IPS DF 4.7 (cell line): ENCODE data around the gene NBEA.

Experiments
- DNase-seq: peaks from one replicate; pipeline ENCODE4 v3.0.0-alpha.2; 2013; ENCODE audit warnings: low spot score; ENCODE audit errors: extremely low read depth

NBEA gene

DNA sequence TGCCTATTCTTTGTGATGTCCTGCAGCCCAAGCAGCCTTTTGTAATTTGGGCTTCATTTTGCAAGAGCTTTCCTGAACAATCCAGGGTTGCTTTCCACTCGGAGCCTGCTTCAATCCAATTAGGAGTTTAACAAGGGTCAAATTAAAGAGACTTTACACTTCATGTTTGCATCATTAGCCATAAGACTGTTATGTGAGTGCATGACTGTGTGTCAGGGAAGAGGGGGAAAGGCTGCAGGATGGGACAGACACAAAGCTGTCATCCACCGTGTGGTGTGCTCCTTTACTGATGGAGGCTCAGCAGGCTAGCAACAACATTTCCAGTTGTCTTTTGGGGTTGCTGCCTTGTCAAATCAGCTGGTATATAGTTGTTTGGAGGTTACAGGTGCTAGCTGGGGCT is 558.1 kb downstream of the NBEA start:
- DNase-seq: no peak

DNA sequence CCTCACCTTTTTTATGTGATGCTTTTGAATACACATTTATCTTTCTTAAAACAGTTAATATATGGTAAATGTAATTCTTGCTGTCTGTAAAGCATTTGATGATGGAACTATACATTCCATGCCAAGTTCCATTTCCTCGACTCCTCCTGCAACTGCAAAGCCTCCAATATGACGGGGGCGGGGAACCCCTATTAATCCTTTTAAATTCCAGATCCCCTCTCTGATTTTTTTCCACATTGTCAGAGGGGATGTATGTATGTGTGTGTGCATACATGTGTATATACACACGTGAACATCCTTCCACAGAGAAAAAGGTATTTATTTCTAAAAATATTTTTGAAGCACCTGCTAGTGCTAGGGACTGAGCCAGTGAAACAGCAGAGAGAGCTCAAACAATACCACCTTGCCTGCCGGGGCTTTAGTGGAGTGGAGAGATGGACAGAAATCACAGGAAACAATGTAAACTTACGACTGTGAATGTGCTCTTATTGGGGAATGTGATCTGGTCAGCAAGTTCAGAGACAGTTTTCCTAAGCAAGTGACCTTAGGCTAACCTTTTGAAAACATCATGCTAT is 559.7 kb downstream of the NBEA start:
- DNase-seq: no peak

DNA sequence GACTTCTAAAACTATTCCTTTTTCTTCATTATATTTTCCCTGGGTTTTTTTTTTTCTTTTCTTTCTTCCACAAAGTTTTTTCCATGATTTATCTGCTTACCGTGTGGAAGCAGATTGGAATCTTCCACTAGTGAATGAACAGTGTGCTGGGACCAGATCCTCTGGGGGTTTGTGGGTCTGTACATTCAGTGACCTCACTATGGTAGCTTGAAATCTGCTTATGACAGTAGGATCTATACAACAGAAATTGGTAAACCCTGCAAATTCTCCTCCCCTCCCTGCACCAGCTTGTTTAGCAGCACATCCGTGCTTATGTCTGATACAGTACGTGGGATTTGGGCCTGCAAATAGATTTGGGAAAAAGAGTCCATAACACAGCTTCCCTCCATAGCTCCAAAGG is 560.4 kb downstream of the NBEA start:
- no peak for DNase-seq

DNA sequence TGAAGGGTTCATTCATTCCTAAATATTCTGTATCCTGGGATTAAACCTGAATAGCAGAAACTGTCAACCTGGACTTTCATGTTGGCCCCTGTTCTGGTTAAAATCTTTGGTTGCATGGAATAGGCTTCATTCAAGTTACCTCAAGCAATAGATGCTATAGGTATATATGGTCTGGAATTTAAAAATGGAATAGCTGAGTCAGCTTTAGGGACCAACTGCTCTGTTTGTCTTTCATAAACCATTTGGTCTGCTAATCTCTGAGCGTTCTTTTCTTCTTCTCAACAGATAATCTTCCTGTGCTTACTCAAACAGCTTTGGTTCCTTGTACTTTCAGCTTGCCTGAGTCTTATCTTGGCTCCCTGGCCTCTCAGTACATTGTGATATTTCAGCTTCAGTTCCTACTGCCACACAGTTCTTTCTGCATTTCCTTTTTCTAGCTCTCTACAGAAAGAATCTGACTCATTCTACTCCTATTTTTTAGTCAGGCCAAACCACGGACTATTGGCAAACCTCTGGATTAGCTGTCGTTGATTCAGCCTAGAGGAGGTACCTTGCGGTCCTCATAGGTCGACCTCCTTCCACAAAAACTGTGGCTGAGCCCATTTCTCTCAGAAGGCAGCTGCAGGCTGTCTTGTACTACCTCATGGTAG is 570.3 kb downstream of the NBEA start:
- no peak for DNase-seq

DNA sequence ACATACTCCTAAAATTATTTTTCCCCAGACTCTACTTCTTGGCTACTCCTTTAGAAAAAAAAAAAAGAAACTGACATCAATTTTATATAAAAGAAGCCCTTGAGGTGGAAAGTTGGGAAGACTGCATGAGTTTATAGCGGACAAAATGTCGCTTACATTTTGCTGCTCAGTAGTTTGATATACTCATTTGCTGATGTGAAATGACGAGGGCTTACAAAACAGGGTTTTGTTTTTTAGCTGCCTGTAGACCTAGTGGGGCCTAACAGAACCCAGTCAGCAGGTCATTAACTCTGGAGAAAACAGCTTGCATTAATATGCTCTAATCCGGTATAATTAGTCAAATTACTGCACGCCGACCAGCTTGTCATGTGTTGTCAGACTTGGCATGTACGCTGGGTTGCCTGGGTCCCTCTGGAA is 572.0 kb downstream of the NBEA start:
- DNase-seq: no peak

DNA sequence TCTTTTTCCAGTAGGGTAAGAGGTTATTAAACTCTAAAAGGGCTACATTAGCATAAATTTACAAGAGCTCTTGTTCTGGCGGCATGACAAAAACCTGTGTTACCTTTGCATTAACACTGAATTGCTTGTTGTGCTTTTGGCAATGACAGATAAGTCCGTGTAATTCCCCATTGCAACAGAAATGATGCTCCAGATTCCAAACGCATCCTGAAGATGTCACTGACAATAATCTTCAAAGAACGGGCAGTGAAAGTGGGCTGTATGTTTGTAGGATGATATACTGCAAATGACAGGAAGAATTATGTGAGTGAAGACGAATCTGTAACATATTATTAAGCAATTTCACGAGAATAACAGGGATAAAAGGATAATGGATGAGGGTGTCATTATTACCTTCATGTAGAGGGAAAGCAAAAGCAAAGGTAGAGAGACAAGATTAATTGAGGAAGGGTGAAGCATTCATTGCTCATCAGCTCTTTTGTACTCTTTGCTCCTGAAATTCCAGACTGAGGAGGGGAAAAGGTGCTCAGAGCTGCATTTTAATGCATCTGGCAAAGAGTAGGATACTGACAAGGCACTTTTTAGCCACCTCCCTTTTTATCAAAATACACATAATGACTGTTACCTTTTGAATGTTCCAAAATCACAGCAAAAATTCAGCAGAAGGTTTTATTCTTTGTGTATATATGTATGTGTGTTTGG is 572.9 kb downstream of the NBEA start:
- DNase-seq: no peak

DNA sequence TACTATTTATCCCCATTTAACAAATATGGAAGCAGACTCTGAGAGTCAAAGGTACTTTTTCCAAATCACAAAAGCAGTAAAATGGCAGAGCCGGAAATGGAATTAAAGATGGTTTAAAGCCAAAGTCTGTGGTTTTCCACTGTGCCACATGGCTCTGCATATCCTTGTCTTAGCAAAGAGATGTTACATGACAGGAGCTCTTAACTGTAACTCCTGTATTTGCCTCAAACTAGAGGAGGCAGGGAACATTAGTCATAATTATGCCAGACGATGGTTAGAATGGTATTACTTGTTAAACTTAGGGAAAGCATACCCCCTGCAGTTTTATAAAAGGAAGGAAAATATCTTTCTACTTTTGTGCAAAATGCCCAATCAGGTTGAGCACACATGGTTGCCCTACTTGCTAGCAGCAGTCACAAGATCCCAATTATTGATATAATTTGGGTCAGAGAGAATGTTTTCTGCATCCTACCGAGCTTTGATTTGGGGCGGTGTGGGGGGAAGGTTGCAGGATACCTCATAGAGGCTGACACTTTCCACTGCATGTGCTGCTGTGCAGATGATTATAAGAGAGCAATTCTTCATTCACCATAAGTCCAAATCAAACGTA is 576.4 kb downstream of the NBEA start:
- no peak for DNase-seq

DNA sequence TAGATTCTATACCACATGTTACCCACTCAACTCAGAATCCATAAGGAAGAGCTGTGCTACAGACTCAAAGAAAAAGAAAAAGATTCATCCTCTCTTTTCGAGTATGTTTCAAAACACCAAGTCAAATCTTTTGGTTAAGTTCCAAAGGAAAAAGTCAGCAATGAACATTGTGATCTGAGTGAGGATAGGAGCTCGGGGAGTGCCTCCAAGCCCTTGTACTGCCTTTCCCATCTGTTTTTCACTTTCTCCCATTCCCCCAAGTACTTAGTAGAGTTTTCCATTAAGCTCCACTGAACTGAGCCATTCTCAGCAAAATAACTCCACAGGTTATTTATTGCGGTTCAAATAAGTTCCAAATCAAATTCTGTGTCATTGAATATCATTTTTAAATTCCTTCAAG is 582.1 kb downstream of the NBEA start:
- no peak for DNase-seq

DNA sequence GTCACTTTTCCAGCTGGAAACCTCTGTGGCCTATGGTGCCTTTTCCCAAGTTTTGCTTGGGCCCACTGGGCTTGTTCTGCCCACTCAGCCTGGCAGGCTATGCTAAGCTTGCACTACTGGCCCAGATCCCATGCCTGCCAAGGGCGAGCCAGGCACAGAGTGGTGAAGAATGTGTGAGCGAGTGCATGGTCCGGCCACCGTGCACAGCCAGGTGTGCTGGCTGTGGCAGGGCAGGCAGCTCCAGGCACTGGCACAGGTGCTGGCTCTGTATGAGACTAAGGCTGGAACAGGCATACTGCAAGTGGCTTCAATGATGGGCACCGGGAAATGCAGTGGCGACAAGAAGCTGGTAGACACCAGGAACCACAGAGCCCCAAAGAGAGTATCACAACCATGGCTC is 584.5 kb downstream of the NBEA start:
- no peak for DNase-seq

DNA sequence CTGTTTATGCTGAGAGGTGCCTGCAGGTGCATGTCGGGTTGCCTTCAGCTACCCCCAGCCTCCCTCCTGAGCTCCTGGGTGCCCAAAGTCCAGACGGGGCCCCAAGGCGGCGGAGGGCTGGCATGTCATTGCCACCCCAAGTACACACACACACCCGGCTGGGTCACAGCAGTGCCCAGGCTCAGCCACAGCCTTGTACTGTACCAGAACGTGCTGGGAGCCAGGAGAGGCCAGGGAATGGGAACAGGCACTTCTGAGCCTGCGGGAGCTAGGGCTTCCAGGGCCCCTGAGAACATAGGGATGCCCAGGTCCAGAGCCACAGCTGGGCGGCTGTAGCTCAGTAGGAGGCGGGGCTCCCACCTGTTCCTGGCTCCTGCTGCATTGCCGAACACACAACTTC is 585.4 kb downstream of the NBEA start:
- DNase-seq: no peak

DNA sequence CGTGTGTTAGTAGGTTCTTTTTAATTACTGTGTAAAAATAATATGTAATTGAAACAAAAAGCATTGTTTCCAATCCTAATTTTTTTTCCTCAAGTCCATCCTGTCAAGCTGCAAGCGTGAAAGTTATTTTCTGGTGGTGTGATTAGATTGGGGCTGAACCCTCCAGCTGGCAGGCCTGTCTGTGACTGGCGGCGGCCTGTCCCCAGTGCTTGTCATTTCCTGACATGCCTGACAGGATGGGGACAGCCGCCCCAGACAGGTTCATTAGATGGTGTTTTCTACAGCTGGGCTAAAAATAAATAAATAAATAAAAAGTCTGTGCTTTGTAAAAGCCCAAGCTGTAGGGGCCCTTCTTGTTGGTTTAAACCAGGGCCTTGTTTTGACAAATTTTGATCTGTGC is 588.1 kb downstream of the NBEA start:
- no peak for DNase-seq

DNA sequence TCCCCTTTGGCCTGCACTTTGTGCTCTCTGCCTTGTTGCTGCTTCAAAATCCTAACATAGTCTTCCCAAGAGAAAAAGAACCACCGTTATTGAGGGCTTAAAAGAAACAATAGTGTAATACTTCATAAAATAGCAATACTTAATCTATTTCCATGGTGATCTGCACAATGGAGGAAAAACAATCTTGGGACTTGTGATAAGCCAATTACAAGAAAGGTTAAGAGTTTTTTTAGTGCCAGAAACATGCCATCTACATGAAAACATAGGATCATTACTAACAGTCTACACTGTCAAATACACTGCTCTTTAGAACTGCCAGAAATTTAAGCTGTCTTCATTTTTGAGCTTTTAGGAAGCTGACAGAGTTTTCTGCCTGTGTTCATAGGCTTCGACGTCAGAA is 588.5 kb downstream of the NBEA start:
- no peak for DNase-seq

DNA sequence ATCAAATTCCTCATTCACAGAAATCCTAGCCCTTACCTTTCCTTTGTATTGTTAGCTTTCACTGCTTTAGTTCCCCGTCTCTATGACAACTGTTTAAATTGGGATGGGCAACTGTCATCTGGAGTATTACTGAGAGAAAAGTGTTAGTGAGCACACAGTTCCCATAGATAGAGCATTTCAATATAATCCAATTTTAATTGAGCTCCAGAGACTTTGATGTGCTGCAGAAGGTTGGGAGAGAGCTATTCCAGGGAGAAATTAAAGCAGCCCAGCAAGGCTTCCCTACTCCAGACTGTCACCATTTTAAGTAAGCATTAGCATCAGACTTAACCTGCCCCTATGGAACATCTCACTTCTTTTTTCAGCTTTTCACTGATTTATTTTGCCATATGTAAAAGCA is 589.5 kb downstream of the NBEA start:
- DNase-seq: no peak

DNA sequence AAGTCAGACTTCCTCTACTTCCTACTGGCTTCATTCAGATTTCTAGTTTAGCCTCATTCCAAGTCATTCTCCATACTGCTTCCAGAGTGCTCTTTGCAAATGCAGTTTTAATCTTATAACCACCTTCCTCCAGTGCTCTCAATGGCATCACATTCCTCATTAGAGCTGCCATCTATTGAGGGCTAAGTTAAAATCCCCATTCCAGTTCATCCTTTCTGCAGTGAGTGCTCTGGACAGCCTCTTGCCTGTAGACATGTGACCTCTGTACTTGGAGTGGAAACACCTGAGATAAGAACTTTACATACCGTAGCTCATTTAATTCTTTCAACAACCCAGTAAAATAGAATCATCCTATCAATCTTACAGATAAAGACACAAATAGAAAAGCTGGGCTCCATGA is 592.3 kb downstream of the NBEA start:
- no peak for DNase-seq

DNA sequence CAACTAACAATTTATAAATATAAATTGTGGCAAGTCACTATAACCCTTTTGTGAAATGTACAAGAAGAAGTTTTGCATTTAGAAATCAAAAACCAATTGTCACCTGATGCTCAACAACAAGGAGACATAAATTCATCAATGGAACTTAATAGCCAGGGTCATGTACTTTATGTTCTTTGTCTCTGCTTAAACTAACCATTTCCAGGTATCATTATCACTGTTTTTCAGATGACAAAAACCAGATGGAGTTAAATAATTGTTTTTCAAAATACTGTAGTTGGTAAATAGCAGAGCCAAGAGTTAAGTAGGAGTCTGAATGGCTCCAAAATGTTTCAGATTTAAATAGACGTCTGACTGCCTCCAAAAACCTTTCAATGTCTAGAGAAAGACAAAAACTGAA is 606.7 kb downstream of the NBEA start:
- no peak for DNase-seq

DNA sequence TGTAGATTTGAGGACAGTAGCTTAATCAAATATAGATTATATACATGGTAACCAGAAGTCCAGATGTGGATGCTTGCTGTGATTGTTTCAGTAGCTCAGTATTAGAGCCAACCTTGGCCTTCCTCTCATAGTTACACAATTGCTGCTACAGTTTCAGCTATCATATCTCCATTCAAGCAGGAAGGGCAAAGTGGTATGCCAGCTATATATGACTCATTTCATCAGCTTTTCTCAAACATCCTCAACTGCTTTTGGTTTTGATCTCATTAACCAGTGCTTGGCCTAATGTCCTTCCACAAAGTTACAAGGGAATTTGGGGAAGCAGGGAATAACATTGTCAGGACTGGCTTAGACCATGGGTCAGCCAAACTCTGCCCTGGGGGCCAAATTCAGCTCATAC is 607.4 kb downstream of the NBEA start:
- DNase-seq: no peak

DNA sequence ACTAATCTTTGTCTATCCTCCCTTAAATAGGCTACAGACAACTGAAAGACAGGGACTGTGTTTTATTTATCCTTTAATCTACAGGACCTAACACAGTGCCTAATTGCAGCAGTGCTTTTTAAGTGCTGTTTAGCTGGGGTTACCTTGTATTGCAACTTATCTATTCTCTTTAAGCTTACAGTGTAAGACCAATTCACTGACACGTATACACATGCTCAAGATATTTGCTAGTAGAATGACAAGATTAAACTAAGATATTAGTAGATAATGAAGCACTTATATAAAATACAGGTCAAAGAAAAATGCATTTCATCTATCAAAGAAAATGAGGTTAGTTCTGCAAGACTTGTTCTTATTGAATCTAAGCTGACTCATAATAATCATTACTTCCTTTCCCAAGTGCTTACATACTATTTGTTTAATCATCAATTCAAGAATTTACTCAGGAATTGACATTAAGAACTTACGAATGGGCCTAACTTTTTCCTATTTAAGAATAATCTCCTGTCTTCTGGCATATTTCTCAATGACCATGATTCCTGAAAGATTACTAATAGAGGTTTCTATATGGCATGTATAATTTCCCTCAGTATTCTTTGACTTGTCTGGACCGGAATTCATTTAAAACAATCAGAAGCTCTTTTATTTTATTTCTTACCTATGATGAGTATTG is 610.2 kb downstream of the NBEA start:
- DNase-seq: no peak

DNA sequence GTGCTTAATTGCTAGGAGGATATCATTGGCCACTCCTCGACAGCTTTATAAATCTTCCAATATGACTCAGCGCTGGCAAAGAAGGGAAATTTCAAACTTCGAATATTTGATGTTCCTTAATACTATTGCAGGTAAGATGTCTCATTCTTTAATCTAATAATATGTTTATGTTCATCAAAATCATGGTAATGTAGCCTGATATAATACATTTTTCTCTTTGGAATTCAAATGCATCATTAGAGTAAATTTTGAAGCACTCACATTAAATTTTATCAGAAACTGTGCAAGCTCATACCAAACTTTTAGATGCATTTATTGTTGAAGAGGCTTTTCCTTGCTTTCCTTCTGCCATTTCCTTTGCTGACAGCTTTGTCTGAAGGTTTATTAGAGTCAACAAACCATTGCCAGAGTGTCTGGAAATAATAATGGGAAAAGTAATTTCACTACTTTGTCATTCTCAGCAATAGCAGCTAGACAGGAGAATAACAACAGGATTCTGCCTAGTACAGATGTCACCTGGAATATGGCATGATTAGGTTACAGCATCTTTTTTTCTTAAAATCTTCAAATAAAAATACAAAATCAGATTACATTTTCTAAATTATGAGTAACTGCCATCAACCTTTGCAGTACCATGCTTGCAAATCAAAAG is 613.0 kb downstream of the NBEA start:
- no peak for DNase-seq

DNA sequence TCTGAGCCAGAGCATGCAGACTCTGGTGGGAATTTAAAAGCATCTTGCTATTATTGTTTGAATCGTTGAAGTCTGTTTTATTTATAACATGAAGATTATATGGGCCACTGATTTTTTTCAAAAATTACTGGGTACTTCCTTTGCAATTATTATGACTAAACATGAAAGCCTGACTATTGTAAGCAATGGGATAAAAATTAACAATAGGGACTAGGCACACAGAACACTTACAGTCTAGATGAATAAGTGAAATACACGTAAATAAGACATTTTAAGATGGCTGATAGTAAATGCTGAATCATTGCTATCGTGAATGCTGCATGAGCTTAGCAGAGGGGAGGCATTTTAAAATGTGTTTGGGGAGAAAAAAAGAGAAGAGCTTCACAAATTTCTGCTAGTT is 615.4 kb downstream of the NBEA start:
- DNase-seq: no peak

DNA sequence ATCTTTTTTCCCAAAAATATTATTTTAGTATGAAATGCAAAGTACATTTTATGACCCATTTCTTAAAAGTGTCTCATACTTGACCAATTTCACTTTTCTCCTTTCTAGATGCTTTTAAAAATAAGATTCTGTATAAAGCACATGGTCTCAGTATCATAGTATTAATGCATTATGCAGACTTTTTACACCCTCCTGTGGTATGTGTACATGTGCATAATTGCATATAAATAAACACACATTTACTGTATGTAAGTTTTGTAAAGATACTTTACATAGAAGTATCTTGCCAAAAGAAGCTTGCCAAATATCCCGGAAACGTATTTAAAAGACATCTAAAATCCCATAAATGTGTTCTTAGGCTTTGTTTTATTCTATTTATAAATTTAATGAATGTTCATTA is 619.5 kb downstream of the NBEA start:
- no peak for DNase-seq

DNA sequence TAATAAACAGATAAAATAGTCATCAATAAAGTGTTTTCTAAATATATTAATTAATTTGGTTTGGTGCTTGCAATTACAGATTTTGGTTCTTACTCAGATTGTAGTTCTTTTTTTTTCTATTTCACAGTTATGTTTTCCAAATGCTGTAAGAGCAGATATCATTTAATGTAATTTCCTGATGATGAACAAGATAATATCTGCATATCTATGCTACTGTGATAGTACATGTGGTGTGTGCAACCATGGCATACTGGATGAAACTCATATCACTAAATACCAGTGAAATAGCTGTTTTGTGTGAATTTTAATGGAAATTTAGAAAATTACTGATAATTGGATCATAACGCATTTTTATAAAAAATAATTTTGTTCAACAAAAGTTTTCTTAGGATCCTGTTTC is 623.2 kb downstream of the NBEA start:
- no peak for DNase-seq

DNA sequence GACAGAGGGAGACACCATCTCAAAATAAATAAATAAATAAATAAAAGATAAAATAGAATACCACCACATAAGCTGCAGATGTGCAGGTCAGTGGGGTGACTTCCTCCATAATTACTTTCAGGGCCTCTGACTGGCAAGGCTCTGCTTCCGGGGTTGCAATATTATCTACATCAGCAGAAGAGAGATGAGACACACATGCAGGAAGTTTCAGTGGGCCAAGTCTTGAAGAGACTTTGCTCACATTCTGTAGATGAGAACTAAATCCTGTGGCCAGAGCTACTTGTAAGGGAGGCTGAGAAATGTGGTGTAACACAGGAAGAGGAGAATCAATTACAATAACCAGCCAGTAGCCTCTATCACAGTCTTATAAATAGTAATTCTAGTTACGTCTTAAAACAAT is 624.3 kb downstream of the NBEA start:
- no peak for DNase-seq
